ENCODE results near the gene FADS3. TPM values are rescaled to one million over a fixed set of nuclear protein-coding genes. Genes with fewer than 3 reads are reported as not detected.
A peak's percentile ranks its signal among the peaks of the same experiment; 100 is the strongest.

FADS3 gene
- total RNA-seq, 6 donors from 2014 or later = 34.4 to 138 (median 106) TPM

DNA sequence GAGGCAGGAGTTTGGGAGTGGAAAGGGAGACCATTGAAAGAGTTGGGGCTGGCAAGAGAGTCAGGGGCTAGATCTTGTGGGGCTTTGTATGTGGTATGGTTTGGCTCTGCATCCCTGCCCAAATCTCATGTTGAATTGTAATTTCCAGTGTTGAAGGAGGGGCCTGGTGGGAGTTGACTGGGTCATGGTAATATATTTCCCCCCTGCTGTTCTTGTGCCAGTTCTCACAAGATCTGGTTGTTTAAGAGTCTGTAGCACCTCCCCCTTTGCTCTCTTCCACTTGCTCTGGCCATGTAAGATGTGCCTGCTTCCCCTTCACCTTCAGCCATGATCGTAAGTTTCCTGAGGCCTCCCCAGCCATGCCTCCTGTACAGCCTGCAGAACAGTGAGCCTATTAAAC lies 36.2 kb upstream of the FADS3 start:
- ATAC-seq (ENCODE audit: low FRiP score in 2 of 2) (no peak), DNase-seq (no peak)
- no peak overlapping the region for H3K4me3 ChIP-seq
- TF ChIP-seq CTCF (IDR thresholded peaks at IDR 0.05) (no peak), EP300 (IDR thresholded peaks at IDR 0.05) (no peak), POLR2A (IDR thresholded peaks at IDR 0.05) (no peak), POLR2AphosphoS5 (IDR thresholded peaks at IDR 0.05) (no peak)
- WGBS, 2 donors = 83 to 96% methylated on average over 1 of the region's 1 CpG
- no peaks in the 10 kb centered on the region for H3K9me3 ChIP-seq
- H3K4me1 ChIP-seq = peaks cover 10 to 14% (median 13%) of the 10 kb centered on the region in 4 donors
- H3K27me3 ChIP-seq = no peaks in the 10 kb centered on the region
- no peaks in the 10 kb centered on the region for H3K36me3 ChIP-seq
- H3K27ac ChIP-seq = no peak overlapping the region

DNA sequence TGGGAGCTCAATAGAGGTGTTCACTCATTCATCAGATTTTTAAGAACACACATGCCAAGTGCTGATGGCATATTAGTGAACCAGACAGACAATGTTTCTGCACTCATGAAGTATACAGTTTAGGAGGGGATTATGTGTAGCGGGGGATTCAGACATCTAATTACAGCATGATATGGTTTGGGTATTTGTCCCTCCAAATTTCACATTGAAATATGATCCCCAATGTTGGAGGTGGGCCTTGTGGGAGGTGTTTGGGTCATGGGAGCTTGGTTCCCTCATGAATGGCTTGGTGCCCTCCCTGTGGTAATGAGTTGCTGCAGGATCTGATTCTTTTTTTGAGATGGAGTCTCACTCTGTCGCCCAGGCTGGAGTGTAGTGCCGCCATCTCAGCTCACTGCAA lies 34.9 kb upstream of the FADS3 start:
- no peak for DNase-seq
- Histone ChIP-seq H3K4me1 (peaks cover 10 to 16% (median 14%) of the 10 kb centered on the region in 4 donors), H3K36me3 (no peaks in the 10 kb centered on the region), H3K27ac (no peak overlapping the region), H3K27me3 (no peaks in the 10 kb centered on the region), H3K4me3 (no peak overlapping the region), H3K9me3 (no peaks in the 10 kb centered on the region)
- no peak for ATAC-seq (ENCODE audit: low FRiP score in 2 of 2)
- 92 to 93% methylated on average over 3 of the region's 3 CpGs for WGBS, 2 donors
- no peak for TF ChIP-seq POLR2A (IDR thresholded peaks at IDR 0.05)
- TF ChIP-seq CTCF (IDR thresholded peaks at IDR 0.05) = no peak
- TF ChIP-seq POLR2AphosphoS5 (IDR thresholded peaks at IDR 0.05) = no peak
- no peak for TF ChIP-seq EP300 (IDR thresholded peaks at IDR 0.05)

- no peak for TF ChIP-seq POLR2AphosphoS5 (IDR thresholded peaks at IDR 0.05)
- TF ChIP-seq CTCF (IDR thresholded peaks at IDR 0.05) = no peak
- no peak for TF ChIP-seq POLR2A (IDR thresholded peaks at IDR 0.05)
- TF ChIP-seq EP300 (IDR thresholded peaks at IDR 0.05) = no peak
- Histone ChIP-seq H3K4me3 (no peak overlapping the region), H3K9me3 (no peaks in the 10 kb centered on the region), H3K27me3 (no peaks in the 10 kb centered on the region), H3K4me1 (peaks cover 10 to 16% (median 14%) of the 10 kb centered on the region in 4 donors), H3K27ac (no peak overlapping the region), H3K36me3 (no peaks in the 10 kb centered on the region)
- 84 to 93% methylated on average over 2 of the region's 2 CpGs for WGBS, 2 donors
- no peak for ATAC-seq (ENCODE audit: low FRiP score in 2 of 2)
- DNase-seq = no peak
These were observed 34.4 kb upstream of the FADS3 start for GRCh38 chr11:61925736-61926135.

DNA sequence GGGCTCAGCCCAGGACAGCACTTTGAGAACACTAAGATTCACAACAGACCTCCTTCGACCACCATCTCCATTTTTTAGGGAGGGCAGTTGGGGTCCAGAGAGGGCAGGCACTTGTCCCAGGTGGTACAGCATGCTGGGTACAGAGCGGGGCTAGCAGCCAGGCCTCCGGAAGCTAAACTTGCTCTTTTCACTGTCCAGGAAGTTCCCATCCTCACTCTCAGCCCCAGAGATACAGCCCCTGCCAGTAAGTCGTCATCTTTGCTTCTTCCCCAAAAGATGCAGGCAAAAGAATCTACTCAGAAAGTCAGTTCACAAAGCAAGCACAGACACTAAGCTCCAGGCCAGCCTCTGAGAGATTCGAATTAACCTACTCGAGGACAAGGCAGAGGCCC lies 32.7 kb upstream of the FADS3 start:
- peaks cover 0 to 2% (median 0%) of the 10 kb centered on the region in 4 donors for H3K27me3 ChIP-seq
- no peaks in the 10 kb centered on the region for H3K9me3 ChIP-seq
- H3K36me3 ChIP-seq = no peaks in the 10 kb centered on the region
- no peak for TF ChIP-seq POLR2AphosphoS5 (IDR thresholded peaks at IDR 0.05)
- TF ChIP-seq POLR2A (IDR thresholded peaks at IDR 0.05) = no peak
- no peak for TF ChIP-seq CTCF (IDR thresholded peaks at IDR 0.05)
- no peak for TF ChIP-seq EP300 (IDR thresholded peaks at IDR 0.05)
- WGBS, 2 donors = 72 to 91% methylated on average over 5 to 6 of the region's 6 CpGs
- peak overlapping the region; percentile 22 to 79 (median 68) for H3K27ac ChIP-seq
- peaks cover 10 to 16% (median 15%) of the 10 kb centered on the region in 4 donors for H3K4me1 ChIP-seq
- no peak overlapping the region for H3K4me3 ChIP-seq
- ATAC-seq (ENCODE audit: low FRiP score in 2 of 2) (peak in 1 of 2 donors; percentile 19), DNase-seq (no peak)

Data from upper lobe of left lung (tissue), 6 donors.